Activated naive CD8-positive, alpha-beta T cell treated with anti-CD3 and anti-CD28 coated beads for 36 hours (primary cell): ENCODE measurements around the gene ARRDC5. TPM values are rescaled to one million over a fixed set of nuclear protein-coding genes. Genes with fewer than 3 reads are reported as not detected.
"Not testable (repeated sequence)": the region's sequence is repeated elsewhere in the genome, so short reads cannot be mapped to it uniquely, and the experiment has no call there.

Experiments
- DNase-seq: peaks from one replicate; pipeline ENCODE4 v3.0.0; 2021
- H3K27ac Mint-ChIP-seq: one replicate; pipeline ENCODE4 v1.8.0; 2022; ENCODE audit warnings: mild to moderate bottlenecking, moderate library complexity, mixed read lengths
- H3K27me3 Mint-ChIP-seq: one replicate; pipeline ENCODE4 v1.8.0; 2022; ENCODE audit warnings: mild to moderate bottlenecking, mixed read lengths
- H3K36me3 Mint-ChIP-seq: one replicate; pipeline ENCODE4 v1.8.0; 2021; ENCODE audit warnings: mild to moderate bottlenecking, mixed read lengths
- H3K4me1 Mint-ChIP-seq: one replicate; pipeline ENCODE4 v1.8.0; 2021; ENCODE audit warnings: mixed read lengths
- H3K4me3 Mint-ChIP-seq: one replicate; pipeline ENCODE4 v1.8.0; 2022; ENCODE audit warnings: mild to moderate bottlenecking, moderate library complexity, mixed read lengths
- H3K9me3 Mint-ChIP-seq: one replicate; pipeline ENCODE4 v1.8.0; 2022; ENCODE audit warnings: mixed read lengths
- total RNA-seq, 2 experiments: library from RNA; stranded (reverse); gene quantifications; one replicate each; pipeline ENCODE4 v1.2.3, GENCODE V29; 2021

The ARRDC5 gene
- total RNA-seq = under 1 TPM in 1 of 2 experiments, not detected in 1; 0.12 TPM

GRCh38 chr19:4902796-4903195, at the start of gene ARRDC5:
ARRDC5 (minus strand) TSS chr19:4902896; CDS start chr19:4902825, 71 bp downstream.
- Mint-ChIP-seq H3K27me3 (no peaks in the 10 kb centered on the region), H3K27ac (no peak within 1 kb of the TSS), H3K4me3 (no peak within 1 kb of the TSS), H3K4me1 (peaks cover 8% of the 10 kb centered on the region), H3K36me3 (no peaks in the 10 kb centered on the region), H3K9me3 (no peaks in the 10 kb centered on the region)
- DNase-seq = no peak

GRCh38 chr19:4951656-4952055, 49.0 kb upstream of the ARRDC5 start:
- Mint-ChIP-seq H3K27ac (no peak overlapping the region), H3K36me3 (peaks cover 63% of the 10 kb centered on the region)

GRCh38 chr19:4950650-4951049, 48.0 kb upstream of the ARRDC5 start:
- H3K27me3 Mint-ChIP-seq, DNase-seq, H3K27ac Mint-ChIP-seq, H3K4me3 Mint-ChIP-seq, H3K4me1 Mint-ChIP-seq, H3K9me3 Mint-ChIP-seq: not testable (repeated sequence)
- peaks cover 64% of the 10 kb centered on the region for H3K36me3 Mint-ChIP-seq

More at GRCh38 chr19:4951656-4952055, 49.0 kb upstream of the ARRDC5 start:
- H3K27me3 Mint-ChIP-seq = no peaks in the 10 kb centered on the region
- H3K9me3 Mint-ChIP-seq = no peaks in the 10 kb centered on the region
- no peak overlapping the region for H3K4me3 Mint-ChIP-seq
- H3K4me1 Mint-ChIP-seq = no peaks in the 10 kb centered on the region
- no peak for DNase-seq

GRCh38 chr19:4941638-4942169, 39.0 kb upstream of the ARRDC5 start:
- H3K27ac Mint-ChIP-seq, H3K4me3 Mint-ChIP-seq, H3K27me3 Mint-ChIP-seq, H3K9me3 Mint-ChIP-seq, DNase-seq, H3K4me1 Mint-ChIP-seq: not testable (repeated sequence)
- H3K36me3 Mint-ChIP-seq = peaks cover 63% of the 10 kb centered on the region

DNA sequence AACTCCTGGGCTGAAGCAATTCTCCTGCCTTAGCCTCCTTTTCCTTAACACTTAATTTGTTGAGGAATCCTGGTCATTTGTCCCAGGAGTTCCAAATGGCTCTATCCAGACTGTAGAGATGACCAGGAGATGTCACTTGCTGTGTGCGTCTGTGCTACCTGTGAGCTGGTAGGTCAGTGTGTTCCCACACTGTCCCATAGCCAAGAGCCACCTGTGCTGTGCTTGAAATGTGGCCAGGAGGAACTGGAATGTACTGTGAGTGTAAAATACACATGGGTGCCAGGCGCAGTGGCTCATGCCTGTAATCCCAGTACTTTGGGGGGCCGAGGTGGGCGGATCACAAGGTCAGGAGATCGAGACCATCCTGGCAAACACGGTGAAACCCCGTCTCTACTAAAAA, 36.8 kb upstream of the ARRDC5 start:
- no peak for DNase-seq
- no peaks in the 10 kb centered on the region for H3K9me3 Mint-ChIP-seq
- peaks cover 68% of the 10 kb centered on the region for H3K36me3 Mint-ChIP-seq
- no peak overlapping the region for H3K4me3 Mint-ChIP-seq
- H3K4me1 Mint-ChIP-seq = peaks cover 5% of the 10 kb centered on the region
- no peaks in the 10 kb centered on the region for H3K27me3 Mint-ChIP-seq
- no peak overlapping the region for H3K27ac Mint-ChIP-seq

GRCh38 chr19:4938461-4938860, 35.8 kb upstream of the ARRDC5 start:
- H3K9me3 Mint-ChIP-seq, H3K27ac Mint-ChIP-seq, H3K4me1 Mint-ChIP-seq, H3K27me3 Mint-ChIP-seq, DNase-seq, H3K4me3 Mint-ChIP-seq: not testable (repeated sequence)
- peaks cover 66% of the 10 kb centered on the region for H3K36me3 Mint-ChIP-seq

DNA sequence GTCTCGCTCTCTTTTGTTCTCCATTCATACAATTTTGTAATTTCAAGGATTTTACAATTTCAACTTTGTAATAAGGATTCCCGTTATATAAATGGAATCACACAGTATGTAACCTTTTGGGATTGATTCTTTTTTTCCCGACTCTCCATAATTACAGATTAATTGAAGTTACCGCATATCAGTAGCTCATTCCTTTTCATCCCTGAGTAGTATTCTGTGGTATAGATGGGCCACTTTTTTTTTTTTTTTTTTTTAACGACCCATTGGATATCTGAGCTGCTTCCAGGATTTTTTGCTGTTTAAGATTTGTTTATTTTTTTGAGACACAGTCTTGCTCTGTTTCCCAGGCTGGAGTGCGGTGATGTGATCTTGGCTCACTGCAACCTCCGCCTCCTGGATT, 34.4 kb upstream of the ARRDC5 start:
- Mint-ChIP-seq H3K9me3 (no peaks in the 10 kb centered on the region), H3K4me3 (no peak overlapping the region), H3K4me1 (peaks cover 5% of the 10 kb centered on the region), H3K27me3 (no peaks in the 10 kb centered on the region), H3K27ac (no peak overlapping the region), H3K36me3 (peaks cover 67% of the 10 kb centered on the region)
- DNase-seq = no peak

- Mint-ChIP-seq H3K4me1 (peaks cover 5% of the 10 kb centered on the region), H3K27me3 (no peaks in the 10 kb centered on the region), H3K4me3 (no peak overlapping the region), H3K36me3 (peaks cover 66% of the 10 kb centered on the region), H3K27ac (no peak overlapping the region), H3K9me3 (no peaks in the 10 kb centered on the region)
- no peak for DNase-seq
These were observed 32.7 kb upstream of the ARRDC5 start for GRCh38 chr19:4935444-4935843.

DNA sequence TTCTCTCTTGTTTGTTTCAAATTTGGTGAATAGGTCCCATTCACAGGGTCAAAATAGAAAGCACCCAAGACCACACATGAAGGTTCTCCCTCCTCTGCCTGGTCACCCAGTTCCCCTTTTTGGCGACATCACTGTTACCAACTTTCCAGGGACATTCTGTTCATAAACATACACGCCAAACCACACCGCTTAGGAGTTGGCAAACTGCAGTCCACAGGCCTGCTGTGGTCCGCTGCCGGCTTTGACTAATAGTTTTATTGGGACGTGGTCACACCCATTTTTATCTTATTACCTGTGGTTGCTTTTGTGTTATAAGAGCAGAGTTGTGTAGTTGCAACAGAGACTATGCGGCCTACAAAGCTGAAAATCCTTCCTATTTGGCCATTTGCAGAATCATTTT, 30.8 kb upstream of the ARRDC5 start:
- no peak for DNase-seq
- Mint-ChIP-seq H3K4me1 (peaks cover 5% of the 10 kb centered on the region), H3K27me3 (no peaks in the 10 kb centered on the region), H3K4me3 (no peak overlapping the region), H3K36me3 (peaks cover 69% of the 10 kb centered on the region), H3K27ac (no peak overlapping the region), H3K9me3 (no peaks in the 10 kb centered on the region)

DNA sequence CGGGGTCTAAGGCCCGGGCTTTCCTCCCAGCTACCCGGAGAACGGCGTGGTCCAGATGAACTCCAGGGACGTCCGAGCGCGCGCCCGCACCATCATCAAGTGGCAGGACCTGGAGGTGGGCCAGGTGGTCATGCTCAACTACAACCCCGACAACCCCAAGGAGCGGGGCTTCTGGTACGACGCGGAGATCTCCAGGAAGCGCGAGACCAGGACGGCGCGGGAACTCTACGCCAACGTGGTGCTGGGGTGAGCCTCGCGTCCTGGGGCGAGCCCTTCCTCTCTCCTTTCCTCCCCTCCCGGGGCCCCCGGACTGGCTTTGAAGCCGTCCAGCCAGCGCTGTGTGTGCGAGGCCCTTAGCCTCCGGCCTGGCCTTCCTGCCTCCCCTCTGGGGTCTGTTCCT, 30.0 kb upstream of the ARRDC5 start:
- H3K4me3 Mint-ChIP-seq = peak overlapping the region; percentile 10
- peaks cover 1% of the 10 kb centered on the region for H3K4me1 Mint-ChIP-seq
- H3K27ac Mint-ChIP-seq = no peak overlapping the region
- no peak for DNase-seq
- peaks cover 64% of the 10 kb centered on the region for H3K36me3 Mint-ChIP-seq
- H3K9me3 Mint-ChIP-seq = no peaks in the 10 kb centered on the region
- H3K27me3 Mint-ChIP-seq = no peaks in the 10 kb centered on the region

GRCh38 chr19:4930664-4931063, 28.0 kb upstream of the ARRDC5 start:
- peaks cover 55% of the 10 kb centered on the region for H3K36me3 Mint-ChIP-seq

DNA sequence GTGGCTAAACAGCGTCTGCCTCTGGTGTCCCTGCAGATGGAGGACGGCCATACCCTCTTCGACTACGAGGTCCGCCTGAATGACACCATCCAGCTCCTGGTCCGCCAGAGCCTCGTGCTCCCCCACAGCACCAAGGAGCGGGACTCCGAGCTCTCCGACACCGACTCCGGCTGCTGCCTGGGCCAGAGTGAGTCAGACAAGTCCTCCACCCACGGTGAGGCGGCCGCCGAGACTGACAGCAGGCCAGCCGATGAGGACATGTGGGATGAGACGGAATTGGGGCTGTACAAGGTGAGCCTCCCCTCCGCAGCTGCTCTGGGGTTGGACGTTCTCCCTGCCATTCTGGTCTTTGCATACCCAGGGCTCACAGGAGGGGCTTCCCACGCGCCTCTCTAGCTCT, 26.5 kb upstream of the ARRDC5 start:
- Mint-ChIP-seq H3K27ac (no peak overlapping the region), H3K27me3 (no peaks in the 10 kb centered on the region), H3K4me1 (peaks cover 6% of the 10 kb centered on the region), H3K4me3 (no peak overlapping the region), H3K36me3 (peaks cover 47% of the 10 kb centered on the region), H3K9me3 (no peaks in the 10 kb centered on the region)
- no peak for DNase-seq

More at GRCh38 chr19:4930664-4931063, 28.0 kb upstream of the ARRDC5 start:
- Mint-ChIP-seq H3K4me3 (no peak overlapping the region), H3K27ac (peak overlapping the region; percentile 12), H3K9me3 (no peaks in the 10 kb centered on the region), H3K27me3 (no peaks in the 10 kb centered on the region), H3K4me1 (peaks cover 3% of the 10 kb centered on the region)
- DNase-seq = no peak

GRCh38 chr19:4923276-4923747, 20.6 kb upstream of the ARRDC5 start:
- DNase-seq = no peak
- Mint-ChIP-seq H3K4me1 (peaks cover 8% of the 10 kb centered on the region), H3K27me3 (no peaks in the 10 kb centered on the region), H3K9me3 (no peaks in the 10 kb centered on the region), H3K4me3 (no peak overlapping the region), H3K36me3 (peaks cover 51% of the 10 kb centered on the region), H3K27ac (no peak overlapping the region)

GRCh38 chr19:4922530-4923275, 20.0 kb upstream of the ARRDC5 start:
- H3K27me3 Mint-ChIP-seq = no peaks in the 10 kb centered on the region
- peaks cover 8% of the 10 kb centered on the region for H3K4me1 Mint-ChIP-seq

GRCh38 chr19:4916292-4917082, 13.8 kb upstream of the ARRDC5 start:
- H3K27me3 Mint-ChIP-seq = no peaks in the 10 kb centered on the region
- H3K4me1 Mint-ChIP-seq = peaks cover 53% of the 10 kb centered on the region
- H3K9me3 Mint-ChIP-seq = no peaks in the 10 kb centered on the region
- H3K36me3 Mint-ChIP-seq = peaks cover 78% of the 10 kb centered on the region
- peak overlapping the region; percentile 88 for H3K4me3 Mint-ChIP-seq
- peak overlapping the region; percentile 85 for H3K27ac Mint-ChIP-seq
- peak; percentile 53 for DNase-seq

More at GRCh38 chr19:4922530-4923275, 20.0 kb upstream of the ARRDC5 start:
- DNase-seq = no peak
- no peak overlapping the region for H3K27ac Mint-ChIP-seq
- peaks cover 55% of the 10 kb centered on the region for H3K36me3 Mint-ChIP-seq
- H3K9me3 Mint-ChIP-seq = no peaks in the 10 kb centered on the region
- H3K4me3 Mint-ChIP-seq = no peak overlapping the region
